GM21390 (cell line): ENCODE results near the gene XKR7.

Experiments
- ATAC-seq: cut with Tn5 transposase; IDR thresholded peaks from one replicate; pipeline ENCODE4 v1.9.1; 2021; ENCODE audit not compliant: unreplicated experiment

XKR7 gene

GRCh38 chr20:32036716-32037485 is 69.0 kb downstream of the XKR7 start:
- ATAC-seq = no peak

GRCh38 chr20:32037929-32038328 is 70.0 kb downstream of the XKR7 start:
- ATAC-seq = no peak

DNA sequence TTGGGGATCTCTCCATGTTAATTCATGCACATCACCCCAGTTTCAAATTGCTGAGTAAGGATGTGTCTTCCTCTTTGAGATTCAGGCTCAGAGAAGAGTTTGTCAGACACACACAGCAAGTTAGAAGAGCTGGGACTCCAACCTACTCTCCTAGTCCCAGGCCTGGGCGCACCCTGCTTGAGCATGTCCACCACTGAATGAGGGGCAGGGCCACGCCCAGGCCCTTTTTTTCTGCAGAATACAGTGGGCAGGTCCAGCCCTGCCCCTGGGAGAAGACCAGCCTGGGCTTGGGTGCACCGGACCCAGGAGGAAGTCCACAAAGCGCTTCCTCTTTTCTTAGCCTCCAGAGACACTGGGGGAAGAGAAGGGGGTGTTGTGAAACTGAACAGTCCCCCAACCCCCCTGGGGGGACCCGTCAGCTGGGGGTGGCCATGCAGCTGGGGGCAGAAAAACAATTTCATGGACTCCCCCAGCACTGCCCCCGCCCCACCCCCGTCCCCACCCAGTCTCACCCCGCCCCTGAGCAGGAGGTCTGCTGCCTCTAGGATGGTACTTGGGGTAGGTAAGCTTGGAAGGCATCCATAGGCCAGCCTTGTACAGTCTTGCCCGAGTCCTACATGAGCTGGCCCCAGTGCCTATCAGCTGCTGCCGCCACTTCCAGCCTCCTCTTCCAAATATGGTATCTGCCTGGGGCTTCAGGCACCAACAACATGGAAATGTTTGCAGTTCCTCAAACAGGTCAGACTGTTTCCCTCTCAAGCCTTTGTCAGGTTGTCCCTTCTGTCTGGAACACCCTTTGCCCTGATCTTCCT is 72.4 kb downstream of the XKR7 start:
- ATAC-seq = no peak

DNA sequence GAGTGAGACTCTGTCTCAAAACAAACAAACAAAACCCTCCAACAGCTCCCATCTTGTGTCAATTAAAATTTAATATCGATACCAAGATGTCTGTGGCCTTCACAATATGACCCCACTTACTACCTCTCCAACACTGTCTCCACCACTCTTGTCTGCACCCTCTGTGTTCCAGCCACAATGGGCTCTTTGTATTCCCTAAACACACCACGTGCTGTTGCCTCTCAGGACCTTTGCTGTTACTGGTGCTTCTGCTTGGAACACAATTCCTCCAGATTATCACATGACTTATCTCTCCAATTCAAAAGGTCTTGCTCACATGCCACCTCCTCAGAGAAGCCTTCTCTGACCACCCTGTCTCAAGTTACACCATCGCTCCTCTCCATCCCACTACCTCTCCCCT is 78.0 kb downstream of the XKR7 start:
- ATAC-seq = no peak

GRCh38 chr20:32050324-32050841 is 82.4 kb downstream of the XKR7 start:
- ATAC-seq = no peak

- no peak for ATAC-seq
Measured at GRCh38 chr20:32050851-32051556, 83.1 kb downstream of the XKR7 start.

GRCh38 chr20:32051720-32052089 is 83.8 kb downstream of the XKR7 start:
- no peak for ATAC-seq

GRCh38 chr20:32052090-32052777 is 84.3 kb downstream of the XKR7 start, which contains the start of gene HCK:
TSS of gene HCK (plus strand) at chr20:32052242.
- no peak for ATAC-seq

- ATAC-seq = no peak
Measured at GRCh38 chr20:32052778-32053362, 84.9 kb downstream of the XKR7 start.
